Epithelial cell of prostate (primary cell): Measurements from ENCODE around the gene TXNRD3.

ENCODE experiments used
- DNase-seq: peaks from one replicate; pipeline ENCODE4 v3.0.0-alpha.2; 2011; ENCODE audit warnings: low read depth, low spot score
- H3K27ac ChIP-seq: fragments of 450-650 bp; 2 replicates; pipeline ENCODE4 v1.5.1; 2017; ENCODE audit warnings: mild to moderate bottlenecking

Gene TXNRD3

DNA sequence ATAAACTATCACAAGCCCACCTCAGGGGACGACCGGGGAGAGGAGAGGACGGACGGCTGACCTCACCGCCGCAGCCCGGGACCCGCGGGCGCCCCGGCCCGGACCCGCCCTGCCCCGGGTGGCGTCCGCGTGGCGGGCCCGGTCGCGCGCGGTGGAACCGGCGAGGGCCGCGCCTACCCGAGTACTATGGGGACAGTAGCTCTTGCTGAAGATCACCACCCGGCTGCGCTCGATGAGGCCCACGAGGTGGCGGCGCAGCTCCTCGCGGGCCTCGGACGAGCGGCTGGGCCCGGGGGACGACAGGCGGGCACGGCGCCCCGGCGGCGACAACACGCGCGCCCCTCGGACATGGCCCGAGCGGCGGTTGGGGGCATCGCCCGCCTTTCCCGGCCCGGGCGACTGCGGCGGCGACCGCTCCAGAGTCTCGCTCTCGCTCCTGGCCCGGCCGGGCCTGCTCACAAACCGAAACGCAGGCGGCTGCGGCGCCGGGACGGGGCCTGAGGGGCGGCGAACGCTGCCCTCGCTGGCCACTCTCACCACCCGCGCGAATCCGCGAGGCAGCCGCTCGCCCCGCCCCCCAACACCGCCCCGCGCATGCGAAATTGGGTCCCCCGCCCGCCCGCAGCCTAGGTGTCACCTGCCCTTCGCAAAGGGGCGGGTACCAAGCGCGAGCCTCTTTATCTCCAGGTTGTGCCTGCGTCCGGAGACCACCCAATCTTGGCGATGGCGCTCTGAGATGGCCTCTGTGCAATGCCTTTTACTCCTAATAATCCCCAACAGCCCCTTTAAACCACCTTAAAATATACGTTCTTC is at the start of gene TXNRD3:
Gene TXNRD3, minus strand, starts transcription at position 554 of the 813 bp plus-strand sequence.
- H3K27ac ChIP-seq: peak within 1 kb of the TSS; percentile 44
- no peak for DNase-seq

DNA sequence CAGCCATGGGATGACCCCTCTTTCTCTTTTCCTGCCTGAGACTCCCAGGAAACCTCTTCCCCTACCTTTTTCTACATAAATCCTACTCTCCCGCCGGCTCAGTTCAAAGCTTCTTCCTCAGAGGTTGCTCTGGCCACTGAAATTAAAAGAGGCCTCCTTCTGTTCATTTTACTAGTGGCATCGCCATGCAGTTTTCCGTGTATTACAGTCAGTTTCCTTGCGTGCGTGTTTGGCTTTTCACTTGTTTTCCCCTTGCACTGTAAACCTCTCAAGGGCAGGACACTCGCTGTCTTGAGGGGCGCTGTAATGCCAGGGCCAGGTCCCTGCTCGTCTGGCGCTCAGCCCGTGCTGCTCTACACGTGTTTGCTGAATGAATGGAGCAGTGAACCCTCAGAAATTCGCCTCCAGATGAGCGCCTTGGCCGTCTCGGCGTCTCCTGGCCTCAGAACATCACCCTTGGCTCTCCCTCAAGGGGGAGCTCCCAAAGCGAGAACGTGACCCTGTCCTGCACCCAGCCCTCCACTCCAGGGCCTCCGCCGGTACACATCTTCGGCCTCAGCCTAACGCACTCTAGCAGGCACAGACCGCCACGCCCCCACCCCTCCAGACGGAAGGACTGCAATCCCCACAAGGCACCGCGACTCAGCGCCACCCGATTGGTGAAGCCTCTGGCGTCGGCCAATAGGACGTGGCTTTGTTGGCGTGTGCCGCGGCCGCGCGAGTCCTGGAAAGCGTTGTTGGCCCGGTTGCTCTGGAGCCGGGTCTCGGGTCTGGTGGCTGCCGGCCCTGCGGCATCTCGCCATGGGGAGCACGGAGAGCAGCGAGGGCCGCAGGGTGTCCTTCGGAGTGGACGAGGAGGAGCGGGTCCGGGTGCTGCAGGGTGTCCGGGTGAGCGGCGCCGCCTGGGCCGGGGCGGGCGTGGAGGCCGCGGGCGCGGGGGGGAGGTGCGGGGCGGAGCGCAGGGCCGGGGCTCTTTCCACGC is 48.9 kb upstream of the TXNRD3 start, which contains the start of gene CHCHD6:
Gene CHCHD6, plus strand, starts transcription at position 729 of the 982 bp plus-strand sequence. Its CDS starts 73 bp downstream, at position 802.
- peak; percentile 66 for DNase-seq

DNA sequence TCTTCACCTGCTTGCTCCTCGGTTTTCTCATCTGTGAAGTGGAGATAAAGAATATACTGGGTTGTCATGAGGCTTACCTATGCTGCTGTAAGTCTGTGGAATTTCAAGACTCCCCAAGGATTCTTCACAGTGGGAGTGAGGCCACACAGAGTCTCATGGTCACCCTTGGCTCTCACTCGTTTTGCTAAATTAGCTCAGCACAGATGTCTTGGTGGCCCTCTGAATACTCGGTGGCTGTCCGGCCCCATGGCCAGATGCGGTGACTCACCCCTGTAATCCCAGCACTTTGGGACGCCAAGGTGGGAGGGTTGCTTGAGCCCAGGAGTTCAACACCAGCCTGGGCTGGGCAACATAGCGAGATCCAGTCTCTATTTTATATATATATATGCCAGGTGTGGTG is 44.1 kb upstream of the TXNRD3 start:
- H3K27ac ChIP-seq: no peak overlapping the region
- DNase-seq: no peak

More for the DNA sequence above, 48.9 kb upstream of the TXNRD3 start, which contains the start of gene CHCHD6:
- no peak within 1 kb of the TSS for H3K27ac ChIP-seq

DNA sequence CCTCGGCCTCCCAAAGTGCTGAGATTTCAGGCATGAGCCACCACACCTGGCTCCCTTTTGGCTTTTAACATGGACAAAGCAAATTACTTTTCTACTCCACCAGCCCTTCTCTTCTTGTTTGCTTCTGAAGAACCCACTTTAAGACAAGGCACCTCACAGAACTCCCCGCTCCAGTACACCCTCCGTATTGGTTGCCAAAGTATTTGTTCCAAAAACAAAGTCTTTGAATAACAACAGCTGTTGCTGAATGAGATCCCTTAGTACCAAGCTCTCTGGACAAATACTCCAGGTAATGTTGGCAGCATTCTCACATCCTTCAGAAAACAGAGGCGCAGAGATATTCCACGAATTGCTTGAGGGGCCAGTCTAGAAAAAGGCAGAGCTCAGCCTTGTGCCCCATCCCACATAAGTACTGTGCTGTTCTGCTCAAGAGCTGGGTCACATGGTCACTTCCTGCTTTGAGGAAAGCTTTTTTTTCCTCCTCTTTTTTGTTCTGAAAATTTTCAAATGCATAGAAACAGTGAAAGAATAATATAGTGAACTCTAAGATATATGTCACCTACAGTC is 41.9 kb upstream of the TXNRD3 start:
- no peak for DNase-seq
- H3K27ac ChIP-seq: no peak overlapping the region

DNA sequence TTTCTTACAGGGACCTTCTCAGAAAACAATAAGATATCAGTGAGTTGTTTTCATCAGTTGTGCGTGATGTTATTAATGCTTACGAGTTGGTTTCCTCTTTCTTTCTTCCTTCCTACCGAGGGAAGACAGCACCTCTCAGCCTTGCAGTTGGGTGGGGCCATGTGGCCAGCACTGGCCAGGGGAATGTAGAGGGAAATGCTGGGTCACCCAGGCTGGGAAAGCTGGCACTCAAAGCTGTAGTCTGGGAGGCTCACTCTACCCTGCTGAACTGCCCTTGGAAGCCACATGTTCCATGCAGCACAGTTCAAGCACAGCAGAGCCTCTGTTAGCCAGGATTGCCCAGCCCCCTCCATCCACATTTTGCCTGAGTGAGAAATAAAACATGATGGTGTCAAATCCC is 39.0 kb upstream of the TXNRD3 start:
- no peak overlapping the region for H3K27ac ChIP-seq

DNA sequence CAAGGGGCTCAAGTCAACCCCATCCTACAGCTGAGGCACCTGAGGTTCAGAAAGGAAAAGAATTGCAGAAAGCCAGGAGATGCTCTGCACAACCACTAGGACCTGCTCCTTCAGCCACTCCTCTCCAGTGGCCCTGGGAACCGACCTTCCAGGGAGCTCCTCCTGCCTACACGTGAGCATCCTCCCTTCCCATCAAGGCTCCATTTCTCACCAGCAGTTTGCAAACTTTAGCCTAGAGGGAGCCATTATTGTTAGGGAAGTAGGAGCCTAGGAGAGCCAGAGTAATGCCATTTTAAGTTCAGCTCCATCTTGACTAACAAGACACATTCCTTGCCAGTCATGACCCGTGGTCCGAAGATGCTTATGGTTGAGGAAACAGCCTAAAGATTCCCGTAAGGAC is 37.9 kb upstream of the TXNRD3 start:
- H3K27ac ChIP-seq: no peak overlapping the region
- DNase-seq: no peak

More for the DNA sequence above, 39.0 kb upstream of the TXNRD3 start:
- DNase-seq: no peak

DNA sequence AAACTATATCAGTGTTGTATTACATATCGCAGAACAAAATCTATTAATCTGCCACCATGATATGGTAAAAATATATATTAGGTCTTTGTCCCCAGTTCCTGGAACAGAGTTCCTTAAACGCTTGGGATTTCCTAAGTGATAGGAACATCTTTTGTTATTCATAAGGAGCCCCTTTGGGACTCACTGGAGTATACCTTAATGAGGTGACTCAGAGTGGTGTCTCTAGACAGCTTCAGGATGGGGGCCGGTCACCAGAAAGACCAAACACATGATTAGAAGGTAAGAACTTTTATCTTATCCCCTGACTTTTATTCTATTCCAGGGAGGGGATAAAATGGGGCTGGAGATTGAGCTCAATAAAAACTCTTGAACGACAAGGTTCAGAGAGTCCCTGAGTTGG is 36.8 kb upstream of the TXNRD3 start:
- no peak overlapping the region for H3K27ac ChIP-seq
- DNase-seq: no peak

DNA sequence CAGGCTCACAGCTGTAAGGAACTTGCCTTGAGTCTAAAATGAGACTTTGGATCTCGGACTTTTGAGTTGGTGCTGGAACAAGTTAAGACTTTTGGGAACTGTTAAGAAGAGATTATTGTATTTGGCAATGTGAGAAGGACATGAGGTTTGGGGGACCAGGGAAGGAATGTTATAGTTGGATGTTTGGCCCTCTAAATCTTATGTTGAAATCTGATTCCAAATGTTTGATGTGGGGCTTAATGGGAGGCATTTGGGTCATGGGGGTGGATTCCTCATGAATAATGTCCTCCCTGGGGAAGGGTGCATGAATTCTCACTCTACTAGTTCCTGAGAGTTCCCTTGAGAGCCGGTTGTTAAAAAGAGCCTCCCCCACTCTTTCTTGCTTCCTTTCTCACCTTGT is 30.6 kb upstream of the TXNRD3 start:
- DNase-seq: no peak
- H3K27ac ChIP-seq: no peak overlapping the region

DNA sequence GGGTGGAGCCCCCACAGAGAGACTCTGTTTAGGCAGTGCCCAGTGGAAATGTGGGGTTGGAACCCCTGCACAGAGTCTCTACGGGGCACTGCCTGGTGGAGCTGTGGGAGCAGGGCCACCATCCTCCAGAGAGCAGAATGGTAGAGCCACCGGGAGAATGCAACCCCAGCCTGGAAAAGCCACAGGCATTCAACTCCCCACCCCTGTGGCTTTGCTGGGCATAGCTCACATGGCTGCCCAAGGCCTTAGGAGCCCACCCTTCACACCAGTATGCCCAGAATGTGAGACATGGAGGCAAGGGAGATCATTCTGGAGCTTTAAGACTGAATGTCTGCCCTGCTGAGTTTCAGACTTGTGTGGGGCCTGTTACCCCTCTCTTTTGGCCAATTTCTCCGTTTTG is 30.1 kb upstream of the TXNRD3 start:
- no peak for DNase-seq
- H3K27ac ChIP-seq: no peak overlapping the region

DNA sequence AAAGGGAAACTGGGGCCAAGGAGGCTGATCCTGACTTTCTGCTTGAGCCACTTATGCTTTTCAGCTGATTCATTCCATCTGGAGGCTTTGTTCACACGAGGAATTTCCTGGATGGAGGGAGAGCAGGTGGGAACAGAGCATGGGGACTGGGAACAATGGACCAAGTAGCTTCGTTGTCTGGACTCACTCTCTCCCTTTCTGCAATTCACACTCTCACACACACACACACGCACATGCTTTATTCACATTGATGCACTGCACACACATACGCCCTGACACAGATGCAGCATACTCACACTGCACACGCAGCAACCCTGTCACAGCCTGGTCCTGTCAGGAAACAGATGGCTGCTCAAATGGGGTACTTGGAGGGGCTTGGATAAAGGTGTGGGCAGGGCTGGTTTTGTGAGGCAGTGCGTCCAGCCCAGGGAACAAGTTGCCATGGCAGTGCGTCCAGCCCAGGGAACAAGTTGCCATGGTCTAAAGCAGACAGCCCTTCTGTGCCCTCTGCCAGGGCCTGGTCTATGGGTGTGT is 29.4 kb upstream of the TXNRD3 start:
- no peak overlapping the region for H3K27ac ChIP-seq
- no peak for DNase-seq

DNA sequence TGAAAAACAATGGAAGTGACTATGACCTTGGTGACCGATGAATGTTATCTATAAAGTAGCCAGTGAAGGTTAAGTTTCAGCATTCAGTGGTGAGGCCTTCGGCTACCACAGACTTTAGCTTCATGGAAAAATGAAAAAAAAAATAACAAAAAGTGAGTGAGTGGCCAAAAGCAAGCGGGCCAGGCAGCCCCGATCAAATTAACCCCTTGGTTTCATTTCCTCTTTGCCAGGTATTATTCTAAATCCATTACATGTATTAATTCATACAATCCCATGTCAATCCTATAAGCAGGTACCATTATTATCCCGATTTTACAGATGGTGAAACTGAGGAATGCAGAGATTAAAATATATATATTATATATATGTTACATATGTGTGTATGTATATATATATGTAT is 28.1 kb upstream of the TXNRD3 start:
- no peak for DNase-seq
- no peak overlapping the region for H3K27ac ChIP-seq

DNA sequence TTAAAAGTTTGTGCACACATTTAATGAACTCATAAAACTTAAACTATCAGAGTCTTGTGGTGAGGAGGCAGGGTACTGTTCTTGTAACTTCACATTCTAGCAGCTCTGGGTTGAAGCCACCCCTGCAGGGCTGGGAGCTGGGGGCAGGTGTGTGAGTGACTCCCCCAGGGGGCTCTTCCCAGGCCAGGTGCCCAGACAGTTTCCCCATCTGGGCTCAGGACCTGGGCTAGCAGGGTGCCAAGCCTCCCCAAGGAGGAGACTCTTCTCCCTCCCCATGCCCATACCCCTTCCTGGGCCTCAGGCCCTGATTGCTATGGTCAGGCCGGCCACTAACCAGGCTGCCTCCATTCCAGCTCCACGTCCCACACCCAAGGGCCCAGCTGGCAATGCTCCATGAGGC is 27.1 kb upstream of the TXNRD3 start:
- no peak for DNase-seq
- no peak overlapping the region for H3K27ac ChIP-seq

DNA sequence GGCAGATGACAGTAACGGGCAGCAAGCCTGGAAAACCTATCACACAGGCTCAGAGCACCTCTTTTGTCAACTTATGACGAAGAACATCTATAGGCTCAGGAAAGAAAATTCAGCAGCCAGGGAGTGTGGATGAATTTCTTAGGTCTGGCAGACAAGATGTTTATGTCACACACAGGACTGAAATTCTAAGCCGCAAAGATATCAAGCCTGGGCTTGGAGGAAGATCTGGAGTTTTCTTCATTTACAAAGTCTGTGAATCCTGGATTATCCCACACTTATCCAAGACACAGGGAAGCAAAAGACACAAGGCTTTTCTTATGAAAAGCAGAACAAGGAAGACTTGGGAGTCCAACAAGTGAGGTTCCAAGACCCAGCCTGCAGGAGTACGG is 25.7 kb upstream of the TXNRD3 start:
- no peak overlapping the region for H3K27ac ChIP-seq
- DNase-seq: no peak

DNA sequence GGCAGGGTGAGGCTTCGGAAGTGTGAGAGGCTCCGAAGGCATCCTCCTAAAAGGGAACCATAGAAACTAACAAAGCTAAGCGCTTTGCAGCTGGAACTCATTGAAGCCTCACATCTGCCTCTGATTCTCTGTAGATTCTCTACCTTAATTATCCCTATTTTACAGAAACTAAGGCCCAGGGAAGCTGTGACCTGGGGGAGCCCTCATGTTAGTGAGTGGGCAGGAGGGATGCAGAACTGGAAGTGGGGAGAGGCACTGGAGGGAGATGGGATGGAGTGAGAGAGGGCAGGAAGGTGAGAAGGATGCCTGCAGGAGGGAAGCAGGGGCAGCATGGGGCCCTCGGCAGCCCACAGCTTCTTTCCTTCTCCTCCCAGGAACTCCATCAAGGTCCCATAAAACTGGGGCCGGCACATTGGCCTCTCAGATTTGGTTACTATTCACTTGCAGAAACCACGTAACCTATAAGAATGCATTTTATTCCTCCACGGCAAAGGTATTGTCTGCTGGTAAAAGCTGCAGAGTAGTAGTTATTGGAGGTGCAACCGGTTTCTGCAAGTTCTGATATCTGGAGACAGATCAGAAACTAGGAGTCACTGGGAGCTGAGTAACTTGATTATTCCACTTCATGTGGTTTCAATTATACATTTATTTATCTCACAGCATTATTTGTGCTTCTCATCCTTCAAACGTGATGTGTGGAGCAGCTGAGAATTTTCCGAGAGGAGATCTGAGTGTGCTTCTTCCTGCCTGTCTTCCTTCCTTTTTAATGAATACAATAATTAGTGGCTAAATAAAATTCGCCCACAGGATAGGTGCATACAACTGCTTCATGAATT is 25.1 kb upstream of the TXNRD3 start:
- no peak for DNase-seq

DNA sequence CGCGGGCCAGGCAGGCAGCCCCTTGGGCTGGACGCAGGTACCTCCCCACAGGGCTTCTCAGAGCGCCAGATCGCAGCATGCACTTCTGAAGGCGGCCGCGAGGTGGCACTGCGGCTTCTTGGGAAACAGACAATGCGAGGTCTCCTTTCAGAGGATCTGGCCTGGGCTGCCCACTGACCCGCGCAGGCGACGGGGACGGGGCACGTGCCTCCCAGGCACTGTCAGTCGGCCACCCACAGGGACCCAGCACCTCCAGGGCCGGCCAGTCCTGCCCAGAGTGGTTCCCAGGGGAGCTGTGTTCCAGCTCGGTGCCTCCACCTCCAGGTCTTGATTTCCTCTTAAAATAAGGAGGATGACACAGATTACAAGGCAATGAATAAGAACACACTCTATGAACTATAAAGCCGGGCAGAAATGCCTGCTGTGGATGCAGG is 24.4 kb upstream of the TXNRD3 start:
- DNase-seq: no peak
- H3K27ac ChIP-seq: no peak overlapping the region

More for the DNA sequence above, 25.1 kb upstream of the TXNRD3 start:
- no peak overlapping the region for H3K27ac ChIP-seq

DNA sequence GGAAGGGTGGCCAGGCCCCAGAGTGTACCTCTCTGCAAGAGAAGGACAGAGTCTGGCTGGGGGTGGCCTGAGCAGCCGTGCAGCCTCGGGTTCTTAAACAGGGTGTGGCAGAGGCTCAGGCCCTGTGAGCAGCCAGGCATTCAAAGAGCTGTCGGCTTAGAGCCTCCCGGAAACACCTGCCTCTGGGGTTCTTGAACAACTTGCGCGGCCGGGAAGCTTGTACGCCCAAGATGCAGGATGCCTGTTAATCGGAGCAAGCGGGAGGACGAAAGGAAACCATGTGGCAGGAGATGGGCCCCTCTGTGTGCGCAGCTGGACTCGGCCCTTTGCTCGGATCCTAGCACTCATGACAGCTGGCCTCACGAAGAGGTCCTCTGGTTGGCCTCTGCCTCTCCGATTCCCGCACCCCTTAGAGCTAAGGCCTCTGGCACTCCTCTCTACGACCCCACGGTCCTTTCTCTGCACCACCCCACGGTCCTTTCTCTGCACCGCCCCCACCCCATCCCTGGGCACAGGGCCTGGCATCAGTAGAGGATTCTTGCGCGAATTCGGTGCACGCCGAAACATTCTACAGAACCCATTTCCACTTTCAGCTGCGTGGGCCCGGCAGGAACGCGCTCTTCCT is 23.9 kb upstream of the TXNRD3 start:
- DNase-seq: no peak
- no peak overlapping the region for H3K27ac ChIP-seq

DNA sequence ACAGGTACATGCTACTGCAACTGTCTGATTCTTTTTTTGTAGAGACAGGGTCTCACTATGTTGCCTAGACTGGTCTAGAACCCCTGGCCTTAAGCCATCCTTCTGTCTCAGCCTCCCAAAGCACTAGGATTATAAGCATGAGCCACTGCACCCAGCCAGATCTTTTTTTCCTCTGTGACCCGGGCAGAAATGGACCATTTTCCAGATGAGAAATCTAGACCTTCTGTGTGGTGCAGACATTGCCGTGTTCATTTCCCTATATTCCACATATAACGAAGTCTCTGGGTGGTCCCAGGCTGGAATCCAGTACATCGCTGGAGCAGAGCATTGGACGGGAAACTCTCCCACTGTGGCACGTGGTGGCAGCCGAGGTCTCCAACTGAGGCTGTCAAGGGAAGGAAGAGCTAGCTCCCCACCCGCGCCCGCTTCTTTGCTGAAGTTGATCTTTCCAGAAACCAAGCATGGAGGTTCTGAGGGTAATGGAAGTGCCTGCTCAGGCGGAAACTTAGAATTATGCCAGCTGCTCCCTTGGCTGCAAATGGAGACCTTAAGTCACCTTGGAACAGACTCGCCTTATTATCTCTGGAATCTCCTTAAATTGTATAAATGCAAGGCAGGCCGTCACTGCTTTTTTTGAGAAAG is 23.1 kb upstream of the TXNRD3 start:
- no peak for DNase-seq
- no peak overlapping the region for H3K27ac ChIP-seq

DNA sequence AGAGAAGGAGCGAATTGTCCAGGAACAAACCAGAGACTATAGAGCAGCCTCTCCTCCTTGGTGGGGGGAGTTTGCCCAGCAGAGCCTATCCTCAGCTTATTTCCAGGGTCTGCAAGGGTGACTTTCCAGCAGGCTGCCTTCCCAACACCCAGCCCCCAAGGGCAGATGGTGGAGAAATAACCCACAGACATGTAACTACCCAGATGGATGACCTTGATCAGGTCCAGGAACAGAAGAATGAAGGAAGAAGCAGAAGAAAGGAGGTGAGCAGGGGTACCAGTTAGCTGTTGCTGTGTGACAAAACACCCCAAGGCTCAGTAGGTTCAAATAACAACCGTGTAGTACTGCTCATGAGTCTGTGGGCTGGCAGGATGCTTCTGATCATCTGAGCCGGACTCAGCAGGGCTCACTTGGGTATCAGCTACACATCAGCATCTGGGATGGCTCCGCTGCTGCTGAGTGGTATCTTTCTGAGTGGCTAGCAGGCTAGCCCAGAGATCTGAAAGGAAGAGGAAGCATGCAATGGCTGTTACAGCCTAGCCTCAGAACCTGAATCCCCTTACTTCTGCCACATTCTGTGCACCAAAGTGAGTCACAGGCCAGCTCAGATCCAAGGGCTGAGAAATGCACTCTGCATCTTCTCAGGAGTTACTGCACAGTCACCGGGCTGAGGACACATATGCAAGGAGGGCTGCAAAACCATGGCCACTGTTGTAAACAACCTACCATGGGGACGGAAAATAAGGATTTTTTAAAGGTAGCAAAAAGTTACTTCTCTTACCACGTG is 22.2 kb upstream of the TXNRD3 start:
- DNase-seq: no peak
- H3K27ac ChIP-seq: no peak overlapping the region
